HG03095 (cell line): ENCODE data around the gene PDC.
"Not testable (repeated sequence)": the region's sequence is repeated elsewhere in the genome, so short reads cannot be mapped to it uniquely, and the experiment has no call there.

Experiments
- ATAC-seq: cut with Tn5 transposase; IDR thresholded peaks from one replicate; pipeline ENCODE4 v1.9.1; 2021; ENCODE audit warnings: moderate library complexity; ENCODE audit not compliant: unreplicated experiment

Gene PDC

GRCh38 chr1:186473047-186473446 is 12.1 kb upstream of the PDC start:
- no peak for ATAC-seq

GRCh38 chr1:186465946-186466345 is 5.0 kb upstream of the PDC start:
- no peak for ATAC-seq

- not testable (repeated sequence) for ATAC-seq
These were observed 4.6 kb upstream of the PDC start for GRCh38 chr1:186465491-186465890.

GRCh38 chr1:186463926-186464325 is 3.0 kb upstream of the PDC start:
- no peak for ATAC-seq

GRCh38 chr1:186463511-186463910 is 2.6 kb upstream of the PDC start:
- ATAC-seq: no peak

- ATAC-seq: not testable (repeated sequence)
These were observed 1.8 kb downstream of the PDC start for GRCh38 chr1:186459161-186459560.

- no peak for ATAC-seq
These were observed 4.1 kb downstream of the PDC start for GRCh38 chr1:186456729-186457255.

- ATAC-seq: no peak
These were observed 5.9 kb downstream of the PDC start for GRCh38 chr1:186454981-186455380.

- no peak for ATAC-seq
These were observed 14.8 kb downstream of the PDC start for GRCh38 chr1:186446152-186446551.

- ATAC-seq: no peak
These were observed 17.3 kb downstream of the PDC start for GRCh38 chr1:186443638-186444037.

GRCh38 chr1:186442651-186443375 is 18.1 kb downstream of the PDC start:
- ATAC-seq: no peak

- ATAC-seq: no peak
These were observed 20.3 kb downstream of the PDC start for GRCh38 chr1:186440584-186440983.

GRCh38 chr1:186438567-186438966 is 22.3 kb downstream of the PDC start:
- no peak for ATAC-seq

- no peak for ATAC-seq
These were observed 25.6 kb downstream of the PDC start for GRCh38 chr1:186435336-186435735.

GRCh38 chr1:186429017-186429416 is 31.9 kb downstream of the PDC start:
- no peak for ATAC-seq

GRCh38 chr1:186426118-186426517 is 34.8 kb downstream of the PDC start:
- ATAC-seq: no peak

- ATAC-seq: no peak
These were observed 36.4 kb downstream of the PDC start for GRCh38 chr1:186424539-186424938.

GRCh38 chr1:186421446-186421845 is 39.5 kb downstream of the PDC start:
- no peak for ATAC-seq

GRCh38 chr1:186420923-186421322 is 40.0 kb downstream of the PDC start:
- peak; percentile 98 for ATAC-seq

GRCh38 chr1:186420311-186420710 is 40.6 kb downstream of the PDC start:
- peak; percentile 1 for ATAC-seq

- ATAC-seq: no peak
These were observed 42.4 kb downstream of the PDC start for GRCh38 chr1:186418503-186418902.

GRCh38 chr1:186413319-186413718 is 47.6 kb downstream of the PDC start:
- ATAC-seq: no peak

- peak; percentile 57 for ATAC-seq
These were observed 51.8 kb downstream of the PDC start for GRCh38 chr1:186409091-186409490.
